CD4-positive, alpha-beta T cell treated with Interleukin-12 subunit alpha and Interleukin-12 subunit beta, for 1 hour (primary cell): ENCODE measurements around the gene UTP14C.
"Not testable (repeated sequence)": the region's sequence is repeated elsewhere in the genome, so short reads cannot be mapped to it uniquely, and the experiment has no call there.

ENCODE experiments used
- DNase-seq: peaks from one replicate; pipeline ENCODE4 v3.0.0-alpha.2; 2020

UTP14C gene

GRCh38 chr13:52051400-52051799 lies 26.9 kb downstream of the UTP14C start:
- DNase-seq: no peak

GRCh38 chr13:52053460-52053859 lies 29.0 kb downstream of the UTP14C start:
- DNase-seq: no peak

- not testable (repeated sequence) for DNase-seq
Observed at GRCh38 chr13:52061064-52061463, 36.6 kb downstream of the UTP14C start.

GRCh38 chr13:52061587-52061986 lies 37.1 kb downstream of the UTP14C start:
- no peak for DNase-seq

- no peak for DNase-seq
Observed at GRCh38 chr13:52067237-52067636, 42.7 kb downstream of the UTP14C start.

- peak; percentile 1 for DNase-seq
Observed at GRCh38 chr13:52070929-52071523, 46.5 kb downstream of the UTP14C start.
